OCI-LY7 (cell line): ENCODE results near the gene ZG16B. TPM values are rescaled to one million over a fixed set of nuclear protein-coding genes. Genes with fewer than 3 reads are reported as not detected.

ENCODE experiments used
- BruUV-seq: library from RNA; stranded (reverse); fragments of 400-500 nt; replicated peaks from 2 replicates; lab custom pipeline; 2021; lab: Mats Ljungman, UMichigan
- CTCF ChIA-PET: fragments of 300-600 bp; sonication (Branson Sonifier 250); formaldehyde crosslinking; loops from one replicate; lab custom pipeline; 2022; ENCODE audit warnings: antibody characterized with exemption; ENCODE audit not compliant: unreplicated experiment; lab: Charles Lee
- POLR2A ChIA-PET: fragments of 300-600 bp; sonication (Branson Sonifier 250); formaldehyde crosslinking; loops from one replicate; lab custom pipeline; 2022; ENCODE audit warnings: antibody characterized with exemption; lab: Charles Lee
- DNase-seq: peaks from one replicate; pipeline ENCODE4 v3.0.0-alpha.2; 2015; ENCODE audit warnings: low spot score
- H2AFZ ChIP-seq: fragments of 200-600 bp; sonication (generic), shearing (Covaris generic); 2 replicates; pipeline ENCODE4 v1.6.1; 2014; ENCODE audit warnings: mild to moderate bottlenecking, antibody characterized with exemption, low read length, moderate library complexity
- H3K27ac ChIP-seq: fragments of 200-600 bp; sonication (generic); 2 replicates; pipeline ENCODE4 v1.5.1; 2014; ENCODE audit warnings: mixed run types, low read depth, mild to moderate bottlenecking, moderate library complexity, low read length, inconsistent platforms; ENCODE audit not compliant: poor library complexity, severe bottlenecking
- H3K36me3 ChIP-seq: fragments of 200-600 bp; sonication (generic); 2 replicates; pipeline ENCODE4 v1.6.1; 2014; ENCODE audit warnings: mild to moderate bottlenecking, antibody characterized with exemption, low read length, moderate library complexity, mixed read lengths; ENCODE audit not compliant: insufficient read depth
- H3K4me1 ChIP-seq: fragments of 200-600 bp; sonication (generic); 2 replicates; pipeline ENCODE4 v1.5.1; 2014; ENCODE audit warnings: mild to moderate bottlenecking, low read length; ENCODE audit not compliant: insufficient read depth, poor library complexity, severe bottlenecking
- H3K4me2 ChIP-seq: fragments of 200-600 bp; sonication (generic); 2 replicates; pipeline ENCODE4 v1.6.1; 2014; ENCODE audit warnings: mild to moderate bottlenecking, low read length
- H3K4me3 ChIP-seq: fragments of 200-600 bp; sonication (generic); 2 replicates; pipeline ENCODE4 v1.5.1; 2014; ENCODE audit warnings: mild to moderate bottlenecking, low read depth, low read length; ENCODE audit not compliant: poor library complexity, severe bottlenecking
- H3K79me2 ChIP-seq: fragments of 200-600 bp; sonication (generic); 2 replicates; pipeline ENCODE4 v1.6.1; 2016; ENCODE audit warnings: low read depth, mild to moderate bottlenecking, low read length, moderate library complexity, mixed read lengths; ENCODE audit not compliant: insufficient read depth
- H3K9me2 ChIP-seq: fragments of 200-600 bp; sonication (generic); 2 replicates; pipeline ENCODE4 v1.6.1; 2016; ENCODE audit warnings: mild to moderate bottlenecking, low read length, mixed read lengths; ENCODE audit not compliant: insufficient read depth
- H3K9me3 ChIP-seq: fragments of 200-600 bp; sonication (generic); 2 replicates; pipeline ENCODE4 v1.6.1; 2014; ENCODE audit warnings: mild to moderate bottlenecking, mixed run types, low read length, mixed read lengths
- H4K20me1 ChIP-seq: fragments of 200-600 bp; sonication (generic); 2 replicates; pipeline ENCODE4 v1.6.1; 2014; ENCODE audit warnings: mild to moderate bottlenecking, antibody characterized with exemption, low read length, moderate library complexity, mixed read lengths; ENCODE audit not compliant: insufficient read depth
- CTCF ChIP-seq: fragments of 200-600 bp; sonication (generic); conservative IDR thresholded peaks from 2 replicates; pipeline ENCODE4 v1.5.1; 2014; ENCODE audit warnings: mild to moderate bottlenecking, antibody characterized with exemption, low read length, moderate library complexity, mixed read lengths
- EZH2phosphoT487 ChIP-seq: fragments of 200-600 bp; sonication (generic); IDR thresholded peaks from 2 replicates; pipeline ENCODE4 v1.6.1; 2018; ENCODE audit warnings: low read depth, borderline replicate concordance, mild to moderate bottlenecking, mixed run types, antibody characterized with exemption, low read length, moderate library complexity, mixed read lengths
- intact Hi-C: fragments of 100-400 bp; cut with micrococcal nuclease; formaldehyde crosslinking; loops from one replicate; pipeline ENCODE4 v1.10.0; 2022; ENCODE audit not compliant: unreplicated experiment
- total RNA-seq, 2 experiments: library from RNA; depleted of rRNA in 1 of 2; stranded (reverse); fragments of >200 nt in 1 of 2; shearing (Covaris generic) in 1 of 2; gene quantifications; 2 replicates each; pipeline ENCODE4 v1.2.3, GENCODE V29; 2014 to 2022

Gene ZG16B
- total RNA-seq, 2 experiments from 2014 or later: 2.5 to 4.0 TPM

GRCh38 chr16:2859686-2860265 is 29.7 kb downstream of the ZG16B start:
- no TSS peak for BruUV-seq
- ChIA-PET POLR2A (no interaction called here), CTCF (no interaction called here)
- Histone ChIP-seq H3K4me3 (no peak overlapping the region), H3K4me2 (no peak overlapping the region), H3K9me3 (no peaks in the 10 kb centered on the region), H3K9me2 (no peaks in the 10 kb centered on the region), H3K27ac (no peak overlapping the region), H2AFZ (no peak overlapping the region), H4K20me1 (no peaks in the 10 kb centered on the region), H3K4me1 (no peaks in the 10 kb centered on the region), H3K79me2 (no peaks in the 10 kb centered on the region), H3K36me3 (no peaks in the 10 kb centered on the region)
- DNase-seq: no peak
- intact Hi-C loops: loop anchor here (10.0 kb wide), 1 partner anchor 65 kb away; the partner anchor contains the start of gene PRSS41
- TF ChIP-seq EZH2phosphoT487 (no peak), CTCF (no peak)

GRCh38 chr16:2860826-2861567 is 30.9 kb downstream of the ZG16B start:
- no peak for DNase-seq
- BruUV-seq: no TSS peak

More at GRCh38 chr16:2860826-2861567, 30.9 kb downstream of the ZG16B start:
- no peaks in the 10 kb centered on the region for H3K9me2 ChIP-seq
- ChIA-PET POLR2A (no interaction called here), CTCF (no interaction called here)
- H4K20me1 ChIP-seq: no peaks in the 10 kb centered on the region
- intact Hi-C loops: no loop called here
- H3K9me3 ChIP-seq: no peaks in the 10 kb centered on the region
- no peaks in the 10 kb centered on the region for H3K4me1 ChIP-seq
- H3K36me3 ChIP-seq: no peaks in the 10 kb centered on the region
- no peak overlapping the region for H3K4me3 ChIP-seq
- H3K79me2 ChIP-seq: no peaks in the 10 kb centered on the region
- TF ChIP-seq EZH2phosphoT487 (no peak), CTCF (no peak)
- H2AFZ ChIP-seq: no peak overlapping the region
- no peak overlapping the region for H3K4me2 ChIP-seq
- no peak overlapping the region for H3K27ac ChIP-seq
